ENCODE measurements around the gene PGS1.

GRCh38 chr17:78460951-78461798, 82.7 kb downstream of the PGS1 start:
- TF ChIP-seq CTCF (IDR thresholded peaks at IDR 0.05), result no peak
- TF ChIP-seq POLR2A (IDR thresholded peaks at IDR 0.05), result no peak
